DND-41 (cell line): ENCODE measurements around the gene GRIK4.

Experiments used
- ATAC-seq: fragments of 200-7000 bp; cut with Tn5 transposase; 3 replicates; pipeline ENCODE4 v1.9.1; 2021; ENCODE audit warnings: low read depth; ENCODE audit not compliant: insufficient read depth
- DNase-seq: peaks from one replicate; pipeline ENCODE4 v3.0.0-alpha.2; 2020
- H2AFZ ChIP-seq: 2 replicates; pipeline ENCODE4 v1.6.0; 2012; ENCODE audit warnings: low read depth, low read length
- H3K27ac ChIP-seq: 2 replicates; pipeline ENCODE4 v1.5.1; 2012; ENCODE audit warnings: low read length, inconsistent platforms
- H3K27me3 ChIP-seq: fragments of 200-600 bp; sonication (generic); 2 replicates; pipeline ENCODE4 v1.6.0; 2012; ENCODE audit warnings: low read length, mild to moderate bottlenecking, inconsistent platforms; ENCODE audit not compliant: insufficient read depth, poor library complexity
- H3K36me3 ChIP-seq: 2 replicates; pipeline ENCODE4 v1.5.1; 2012; ENCODE audit warnings: low read length, inconsistent platforms; ENCODE audit not compliant: insufficient read depth
- H3K4me1 ChIP-seq: 2 replicates; pipeline ENCODE4 v1.5.1; 2012; ENCODE audit warnings: mild to moderate bottlenecking, low read length; ENCODE audit not compliant: insufficient read depth
- H3K4me2 ChIP-seq: 2 replicates; pipeline ENCODE4 v1.6.0; 2012; ENCODE audit warnings: mild to moderate bottlenecking, moderate library complexity, low read length, inconsistent platforms; ENCODE audit not compliant: insufficient read depth
- H3K4me3 ChIP-seq, 2 experiments: fragments of 200-600 bp in 1 of 2; shearing (Covaris generic) in 1 of 2; 2 replicates each; pipeline ENCODE4 v1.5.1; 2012 to 2016; ENCODE audit warnings: inconsistent platforms in 2 of 2, low read length in 2 of 2, mild to moderate bottlenecking in 2 of 2, low read depth in 1 of 2, moderate library complexity in 1 of 2
- H3K79me2 ChIP-seq: 2 replicates; pipeline ENCODE4 v1.6.0; 2012; ENCODE audit warnings: low read length, inconsistent platforms; ENCODE audit not compliant: insufficient read depth
- H3K9ac ChIP-seq: 2 replicates; pipeline ENCODE4 v1.6.0; 2012; ENCODE audit warnings: low read depth, mild to moderate bottlenecking, inconsistent platforms, low read length, moderate library complexity
- H3K9me3 ChIP-seq: 2 replicates; pipeline ENCODE4 v1.5.1; 2012; ENCODE audit warnings: low read length, moderate library complexity, mild to moderate bottlenecking, inconsistent platforms; ENCODE audit not compliant: insufficient read depth, severe bottlenecking
- H4K20me1 ChIP-seq: 2 replicates; pipeline ENCODE4 v1.6.0; 2012; ENCODE audit warnings: low read length; ENCODE audit not compliant: insufficient read depth
- EZH2 ChIP-seq: IDR thresholded peaks from 3 replicates; pipeline ENCODE4 v1.6.1; 2012; ENCODE audit warnings: borderline replicate concordance, low read depth, mild to moderate bottlenecking, moderate library complexity, low read length, inconsistent platforms; ENCODE audit not compliant: severe bottlenecking
- TF ChIP-seq, protein P1 (sequence below): IDR thresholded peaks from 2 replicates; pipeline ENCODE4 v1.5.1; 2012; ENCODE audit warnings: borderline replicate concordance, low read length, moderate library complexity, mild to moderate bottlenecking; ENCODE audit not compliant: poor library complexity, severe bottlenecking; ENCODE audit errors: extremely low read depth

Gene GRIK4

DNA sequence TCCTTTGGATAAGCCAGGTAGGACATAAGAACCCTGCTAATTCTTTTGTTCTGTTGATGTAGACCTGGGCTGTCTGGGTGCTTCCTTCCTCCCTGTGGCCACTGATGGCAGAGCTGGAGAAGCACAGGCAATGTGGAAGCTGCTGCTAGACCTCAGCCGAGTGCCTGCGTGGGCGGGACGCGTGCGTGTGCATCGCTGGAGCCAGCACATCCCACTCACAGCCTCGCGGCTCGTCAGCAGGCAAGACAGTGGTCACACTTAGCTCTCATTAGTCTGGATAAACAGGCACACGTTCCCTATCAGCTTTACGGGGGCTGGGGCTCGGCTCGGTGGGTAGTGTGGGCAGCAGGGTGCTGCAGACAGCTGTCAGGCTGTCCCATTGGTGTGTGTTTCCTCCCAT lies 155.7 kb downstream of the GRIK4 start:
- DNase-seq (no peak), ATAC-seq (no peak)
- H3K4me1 ChIP-seq = no peaks in the 10 kb centered on the region
- H3K27ac ChIP-seq = no peak overlapping the region
- H3K4me2 ChIP-seq = no peak overlapping the region
- no peak overlapping the region for H3K9ac ChIP-seq
- H3K79me2 ChIP-seq = no peaks in the 10 kb centered on the region
- 0 out of 2 replicates have a peak, but pooled peaks cover 5% of the 10 kb centered on the region for H4K20me1 ChIP-seq
- TF ChIP-seq, protein P1, sequence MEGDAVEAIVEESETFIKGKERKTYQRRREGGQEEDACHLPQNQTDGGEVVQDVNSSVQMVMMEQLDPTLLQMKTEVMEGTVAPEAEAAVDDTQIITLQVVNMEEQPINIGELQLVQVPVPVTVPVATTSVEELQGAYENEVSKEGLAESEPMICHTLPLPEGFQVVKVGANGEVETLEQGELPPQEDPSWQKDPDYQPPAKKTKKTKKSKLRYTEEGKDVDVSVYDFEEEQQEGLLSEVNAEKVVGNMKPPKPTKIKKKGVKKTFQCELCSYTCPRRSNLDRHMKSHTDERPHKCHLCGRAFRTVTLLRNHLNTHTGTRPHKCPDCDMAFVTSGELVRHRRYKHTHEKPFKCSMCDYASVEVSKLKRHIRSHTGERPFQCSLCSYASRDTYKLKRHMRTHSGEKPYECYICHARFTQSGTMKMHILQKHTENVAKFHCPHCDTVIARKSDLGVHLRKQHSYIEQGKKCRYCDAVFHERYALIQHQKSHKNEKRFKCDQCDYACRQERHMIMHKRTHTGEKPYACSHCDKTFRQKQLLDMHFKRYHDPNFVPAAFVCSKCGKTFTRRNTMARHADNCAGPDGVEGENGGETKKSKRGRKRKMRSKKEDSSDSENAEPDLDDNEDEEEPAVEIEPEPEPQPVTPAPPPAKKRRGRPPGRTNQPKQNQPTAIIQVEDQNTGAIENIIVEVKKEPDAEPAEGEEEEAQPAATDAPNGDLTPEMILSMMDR = no peak
- TF ChIP-seq EZH2 = no peak
- no peaks in the 10 kb centered on the region for H3K36me3 ChIP-seq
- H2AFZ ChIP-seq = no peak overlapping the region
- H3K27me3 ChIP-seq = peaks cover 11% of the 10 kb centered on the region
- no peaks in the 10 kb centered on the region for H3K9me3 ChIP-seq
- H3K4me3 ChIP-seq = no peak overlapping the region

DNA sequence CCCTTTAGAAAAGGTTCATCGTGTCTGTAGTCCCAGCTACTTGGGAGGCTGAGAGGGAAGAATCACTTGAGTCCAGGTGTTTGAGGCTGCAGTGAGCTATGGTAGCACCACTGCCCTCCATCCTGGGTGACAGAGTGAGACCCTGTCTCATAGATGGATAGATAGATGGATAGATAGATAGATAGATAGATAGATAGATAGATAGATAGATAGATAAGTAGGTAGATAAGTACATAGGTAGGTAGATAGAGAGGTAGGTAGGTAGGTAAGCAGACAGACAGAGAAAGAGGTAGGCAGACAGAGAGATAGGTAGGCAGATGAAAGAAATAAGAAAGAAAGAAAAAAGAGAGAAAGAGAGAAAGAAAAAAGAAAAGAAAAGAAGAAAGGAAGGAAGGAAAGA lies 156.4 kb downstream of the GRIK4 start:
- no peak for TF ChIP-seq EZH2
- TF ChIP-seq, protein P1 = no peak
- Histone ChIP-seq H3K36me3 (no peaks in the 10 kb centered on the region), H3K4me3 (no peak overlapping the region), H4K20me1 (0 out of 2 replicates have a peak, but pooled peaks cover 4% of the 10 kb centered on the region), H3K9me3 (no peaks in the 10 kb centered on the region), H3K27ac (no peak overlapping the region), H3K9ac (no peak overlapping the region), H3K79me2 (no peaks in the 10 kb centered on the region), H3K4me2 (no peak overlapping the region), H2AFZ (no peak overlapping the region), H3K4me1 (no peaks in the 10 kb centered on the region), H3K27me3 (peaks cover 11% of the 10 kb centered on the region)
- no peak for ATAC-seq
- no peak for DNase-seq

DNA sequence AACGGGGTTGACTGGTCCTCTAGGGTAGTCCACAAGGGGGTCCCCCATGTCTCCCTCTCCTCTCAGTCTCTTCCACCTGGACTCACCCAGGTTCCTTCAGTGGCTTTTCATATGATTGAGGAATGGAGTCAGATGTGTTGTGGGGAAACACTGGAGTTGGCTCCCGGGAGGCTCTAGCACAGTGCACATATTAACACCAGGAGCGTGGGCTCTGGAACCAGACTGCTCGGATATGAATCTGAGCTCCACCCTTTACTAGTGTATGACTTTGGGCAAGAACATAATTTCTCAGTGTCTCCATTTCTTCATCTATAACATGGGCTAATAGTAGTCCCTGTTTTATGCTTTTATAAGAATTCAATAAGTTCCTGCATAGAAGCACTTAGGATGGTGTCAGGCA lies 157.0 kb downstream of the GRIK4 start:
- H3K27ac ChIP-seq = no peak overlapping the region
- no peaks in the 10 kb centered on the region for H3K36me3 ChIP-seq
- no peak overlapping the region for H3K4me2 ChIP-seq
- ATAC-seq = no peak
- no peak overlapping the region for H3K9ac ChIP-seq
- TF ChIP-seq, protein P1 = no peak
- no peak for TF ChIP-seq EZH2
- H2AFZ ChIP-seq = no peak overlapping the region
- no peak for DNase-seq
- no peaks in the 10 kb centered on the region for H3K79me2 ChIP-seq
- H3K4me1 ChIP-seq = no peaks in the 10 kb centered on the region
- H3K4me3 ChIP-seq = no peak overlapping the region
- 0 out of 2 replicates have a peak, but pooled peaks cover 4% of the 10 kb centered on the region for H4K20me1 ChIP-seq
- H3K9me3 ChIP-seq = no peaks in the 10 kb centered on the region
- peaks cover 7% of the 10 kb centered on the region for H3K27me3 ChIP-seq

DNA sequence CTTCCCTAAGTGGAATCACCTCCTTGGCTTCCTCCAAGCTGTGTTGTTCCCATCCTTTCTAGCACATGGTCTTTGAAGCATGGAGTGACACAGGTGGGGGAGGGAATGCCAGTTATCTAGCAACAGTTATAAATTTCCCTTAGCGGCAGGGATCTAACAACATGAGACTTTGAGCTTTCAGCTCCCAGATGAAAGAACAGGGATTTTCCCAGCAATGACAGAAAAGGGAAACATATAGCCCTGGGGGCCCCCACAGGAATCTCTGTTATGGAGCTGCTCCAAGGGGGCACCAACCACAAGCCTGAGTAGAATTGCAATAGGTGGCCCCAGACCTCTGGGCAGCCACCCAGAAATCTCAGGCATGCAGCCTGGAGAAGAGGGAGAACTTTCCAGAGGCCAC lies 163.0 kb downstream of the GRIK4 start:
- no peaks in the 10 kb centered on the region for H3K4me1 ChIP-seq
- DNase-seq (no peak), ATAC-seq (no peak)
- H4K20me1 ChIP-seq = no peaks in the 10 kb centered on the region
- no peak overlapping the region for H3K9ac ChIP-seq
- no peak overlapping the region for H3K4me3 ChIP-seq
- H3K27ac ChIP-seq = no peak overlapping the region
- H3K79me2 ChIP-seq = no peaks in the 10 kb centered on the region
- H3K36me3 ChIP-seq = no peaks in the 10 kb centered on the region
- no peak overlapping the region for H2AFZ ChIP-seq
- no peak overlapping the region for H3K4me2 ChIP-seq
- no peaks in the 10 kb centered on the region for H3K9me3 ChIP-seq
- TF ChIP-seq, protein P1 = no peak
- TF ChIP-seq EZH2 = no peak
- H3K27me3 ChIP-seq = peaks cover 4% of the 10 kb centered on the region
